Liver (tissue), 3 donors: Measurements from ENCODE around the gene EXOC4.

Experiments used
- EGR1 ChIP-seq, 2 donors: IDR thresholded peaks; 2 replicates each; pipeline ENCODE4 v1.6.1; 2016 to 2018; ENCODE audit warnings: antibody characterized with exemption in 2 of 2, low read depth in 2 of 2
- FOXA1 ChIP-seq: IDR thresholded peaks from 2 replicates; pipeline ENCODE4 v1.6.1; 2016; ENCODE audit warnings: antibody characterized with exemption
- HNF4A ChIP-seq, 2 donors: conservative IDR thresholded peaks; 2 replicates each; pipeline ENCODE4 v1.6.1; 2016; ENCODE audit warnings: antibody characterized with exemption in 2 of 2, mild to moderate bottlenecking in 2 of 2
- NR2F2 ChIP-seq: IDR thresholded peaks from 2 replicates; pipeline ENCODE4 v1.6.1; 2016; ENCODE audit warnings: antibody characterized with exemption
- RAD21 ChIP-seq, 2 donors: IDR thresholded peaks; 2 replicates each; pipeline ENCODE4 v1.6.1; 2016; ENCODE audit warnings: antibody characterized with exemption in 2 of 2, mild to moderate bottlenecking in 2 of 2
- SP1 ChIP-seq: IDR thresholded peaks from 2 replicates; pipeline ENCODE4 v1.6.1; 2018; ENCODE audit warnings: antibody characterized with exemption, mild to moderate bottlenecking
- TF ChIP-seq, protein P1 (sequence below): fragments of 150-350 bp; IDR thresholded peaks from 2 replicates; pipeline ENCODE4 v1.5.1; 2017; ENCODE audit warnings: improper control_type of control experiment, low read depth, low read length; ENCODE audit not compliant: missing input control
- TF ChIP-seq, protein P2 (sequence below): IDR thresholded peaks from 2 replicates; pipeline ENCODE4 v1.6.1; 2016; ENCODE audit warnings: antibody characterized with exemption
- TF ChIP-seq, protein P3 (sequence below): IDR thresholded peaks from 2 replicates; pipeline ENCODE4 v1.6.1; 2016; ENCODE audit warnings: antibody characterized with exemption
- TF ChIP-seq, protein P4 (sequence below): IDR thresholded peaks from 2 replicates; pipeline ENCODE4 v1.6.1; 2016; ENCODE audit warnings: antibody characterized with exemption, mild to moderate bottlenecking
- donor health status: healthy.
- donor health status: healthy.

DNA sequence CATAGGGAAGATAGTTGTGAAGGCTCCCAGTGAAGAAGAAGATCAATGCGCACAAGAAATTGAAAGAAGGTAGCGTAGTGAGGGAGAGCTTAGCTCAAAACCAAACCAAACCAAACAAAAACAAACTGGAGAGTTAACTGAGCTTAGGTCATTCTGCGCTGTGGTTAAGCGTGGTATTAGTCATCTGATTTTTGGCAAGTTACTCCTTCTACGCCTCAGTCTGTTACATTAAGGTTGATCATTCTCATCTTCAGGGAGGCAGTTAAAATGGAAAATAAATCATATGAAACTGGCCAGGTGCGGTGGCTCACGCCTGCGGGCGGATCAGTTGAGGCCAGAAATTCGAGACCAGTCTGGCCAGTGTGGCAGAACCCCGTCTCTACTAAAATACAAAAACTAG is 259.7 kb downstream of the EXOC4 start:
- no peak for TF ChIP-seq NR2F2
- TF ChIP-seq, protein P1, sequence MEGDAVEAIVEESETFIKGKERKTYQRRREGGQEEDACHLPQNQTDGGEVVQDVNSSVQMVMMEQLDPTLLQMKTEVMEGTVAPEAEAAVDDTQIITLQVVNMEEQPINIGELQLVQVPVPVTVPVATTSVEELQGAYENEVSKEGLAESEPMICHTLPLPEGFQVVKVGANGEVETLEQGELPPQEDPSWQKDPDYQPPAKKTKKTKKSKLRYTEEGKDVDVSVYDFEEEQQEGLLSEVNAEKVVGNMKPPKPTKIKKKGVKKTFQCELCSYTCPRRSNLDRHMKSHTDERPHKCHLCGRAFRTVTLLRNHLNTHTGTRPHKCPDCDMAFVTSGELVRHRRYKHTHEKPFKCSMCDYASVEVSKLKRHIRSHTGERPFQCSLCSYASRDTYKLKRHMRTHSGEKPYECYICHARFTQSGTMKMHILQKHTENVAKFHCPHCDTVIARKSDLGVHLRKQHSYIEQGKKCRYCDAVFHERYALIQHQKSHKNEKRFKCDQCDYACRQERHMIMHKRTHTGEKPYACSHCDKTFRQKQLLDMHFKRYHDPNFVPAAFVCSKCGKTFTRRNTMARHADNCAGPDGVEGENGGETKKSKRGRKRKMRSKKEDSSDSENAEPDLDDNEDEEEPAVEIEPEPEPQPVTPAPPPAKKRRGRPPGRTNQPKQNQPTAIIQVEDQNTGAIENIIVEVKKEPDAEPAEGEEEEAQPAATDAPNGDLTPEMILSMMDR, result no peak
- TF ChIP-seq, protein P2, sequence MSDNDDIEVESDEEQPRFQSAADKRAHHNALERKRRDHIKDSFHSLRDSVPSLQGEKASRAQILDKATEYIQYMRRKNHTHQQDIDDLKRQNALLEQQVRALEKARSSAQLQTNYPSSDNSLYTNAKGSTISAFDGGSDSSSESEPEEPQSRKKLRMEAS, result no peak
- no peak for TF ChIP-seq SP1
- TF ChIP-seq, protein P3, sequence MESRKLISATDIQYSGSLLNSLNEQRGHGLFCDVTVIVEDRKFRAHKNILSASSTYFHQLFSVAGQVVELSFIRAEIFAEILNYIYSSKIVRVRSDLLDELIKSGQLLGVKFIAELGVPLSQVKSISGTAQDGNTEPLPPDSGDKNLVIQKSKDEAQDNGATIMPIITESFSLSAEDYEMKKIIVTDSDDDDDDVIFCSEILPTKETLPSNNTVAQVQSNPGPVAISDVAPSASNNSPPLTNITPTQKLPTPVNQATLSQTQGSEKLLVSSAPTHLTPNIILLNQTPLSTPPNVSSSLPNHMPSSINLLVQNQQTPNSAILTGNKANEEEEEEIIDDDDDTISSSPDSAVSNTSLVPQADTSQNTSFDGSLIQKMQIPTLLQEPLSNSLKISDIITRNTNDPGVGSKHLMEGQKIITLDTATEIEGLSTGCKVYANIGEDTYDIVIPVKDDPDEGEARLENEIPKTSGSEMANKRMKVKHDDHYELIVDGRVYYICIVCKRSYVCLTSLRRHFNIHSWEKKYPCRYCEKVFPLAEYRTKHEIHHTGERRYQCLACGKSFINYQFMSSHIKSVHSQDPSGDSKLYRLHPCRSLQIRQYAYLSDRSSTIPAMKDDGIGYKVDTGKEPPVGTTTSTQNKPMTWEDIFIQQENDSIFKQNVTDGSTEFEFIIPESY, result no peak
- no peak for TF ChIP-seq FOXA1
- TF ChIP-seq, protein P4, sequence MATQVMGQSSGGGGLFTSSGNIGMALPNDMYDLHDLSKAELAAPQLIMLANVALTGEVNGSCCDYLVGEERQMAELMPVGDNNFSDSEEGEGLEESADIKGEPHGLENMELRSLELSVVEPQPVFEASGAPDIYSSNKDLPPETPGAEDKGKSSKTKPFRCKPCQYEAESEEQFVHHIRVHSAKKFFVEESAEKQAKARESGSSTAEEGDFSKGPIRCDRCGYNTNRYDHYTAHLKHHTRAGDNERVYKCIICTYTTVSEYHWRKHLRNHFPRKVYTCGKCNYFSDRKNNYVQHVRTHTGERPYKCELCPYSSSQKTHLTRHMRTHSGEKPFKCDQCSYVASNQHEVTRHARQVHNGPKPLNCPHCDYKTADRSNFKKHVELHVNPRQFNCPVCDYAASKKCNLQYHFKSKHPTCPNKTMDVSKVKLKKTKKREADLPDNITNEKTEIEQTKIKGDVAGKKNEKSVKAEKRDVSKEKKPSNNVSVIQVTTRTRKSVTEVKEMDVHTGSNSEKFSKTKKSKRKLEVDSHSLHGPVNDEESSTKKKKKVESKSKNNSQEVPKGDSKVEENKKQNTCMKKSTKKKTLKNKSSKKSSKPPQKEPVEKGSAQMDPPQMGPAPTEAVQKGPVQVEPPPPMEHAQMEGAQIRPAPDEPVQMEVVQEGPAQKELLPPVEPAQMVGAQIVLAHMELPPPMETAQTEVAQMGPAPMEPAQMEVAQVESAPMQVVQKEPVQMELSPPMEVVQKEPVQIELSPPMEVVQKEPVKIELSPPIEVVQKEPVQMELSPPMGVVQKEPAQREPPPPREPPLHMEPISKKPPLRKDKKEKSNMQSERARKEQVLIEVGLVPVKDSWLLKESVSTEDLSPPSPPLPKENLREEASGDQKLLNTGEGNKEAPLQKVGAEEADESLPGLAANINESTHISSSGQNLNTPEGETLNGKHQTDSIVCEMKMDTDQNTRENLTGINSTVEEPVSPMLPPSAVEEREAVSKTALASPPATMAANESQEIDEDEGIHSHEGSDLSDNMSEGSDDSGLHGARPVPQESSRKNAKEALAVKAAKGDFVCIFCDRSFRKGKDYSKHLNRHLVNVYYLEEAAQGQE, result no peak
- no peak for TF ChIP-seq EGR1 (IDR thresholded peaks at IDR 0.05; ENCODE audit: low read depth in 2 of 2)
- no peak for TF ChIP-seq HNF4A (conservative IDR thresholded peaks at IDR 0.05)
- no peak for TF ChIP-seq RAD21 (IDR thresholded peaks at IDR 0.05)
